Astrocyte (in vitro differentiated cells and primary cell): ENCODE measurements around the gene RHOB.

ENCODE experiments used
- EZH2 ChIP-seq: IDR thresholded peaks from 2 replicates; pipeline ENCODE4 v1.6.1; 2012; ENCODE audit warnings: mild to moderate bottlenecking, low read length, inconsistent platforms; ENCODE audit not compliant: insufficient read depth
- TF ChIP-seq, protein P1 (sequence below): IDR thresholded peaks from 2 replicates; pipeline ENCODE4 v1.5.1; 2011; ENCODE audit warnings: low read depth, mild to moderate bottlenecking, inconsistent platforms, low read length, moderate library complexity; ENCODE audit not compliant: insufficient read depth

DNA sequence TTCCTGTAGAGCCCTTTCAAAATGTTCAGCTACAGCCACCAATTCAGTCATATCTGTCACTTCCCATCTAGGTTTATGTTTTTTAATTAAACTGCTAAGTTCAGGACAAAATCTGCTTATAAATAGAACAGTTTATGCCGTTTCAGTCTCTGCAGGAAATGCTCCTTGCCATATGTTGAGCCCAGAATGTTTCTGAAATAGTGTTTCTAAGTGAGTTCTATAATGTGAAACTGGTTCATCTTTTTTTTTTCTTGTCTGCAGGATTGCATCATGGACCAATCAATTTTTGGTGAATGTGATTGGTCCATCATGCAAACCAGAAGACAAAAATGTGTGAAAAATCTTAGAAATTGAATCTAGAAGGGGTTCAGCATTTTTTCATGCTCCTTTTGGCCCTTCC is 30.2 kb upstream of the RHOB start:
- TF ChIP-seq, protein P1, sequence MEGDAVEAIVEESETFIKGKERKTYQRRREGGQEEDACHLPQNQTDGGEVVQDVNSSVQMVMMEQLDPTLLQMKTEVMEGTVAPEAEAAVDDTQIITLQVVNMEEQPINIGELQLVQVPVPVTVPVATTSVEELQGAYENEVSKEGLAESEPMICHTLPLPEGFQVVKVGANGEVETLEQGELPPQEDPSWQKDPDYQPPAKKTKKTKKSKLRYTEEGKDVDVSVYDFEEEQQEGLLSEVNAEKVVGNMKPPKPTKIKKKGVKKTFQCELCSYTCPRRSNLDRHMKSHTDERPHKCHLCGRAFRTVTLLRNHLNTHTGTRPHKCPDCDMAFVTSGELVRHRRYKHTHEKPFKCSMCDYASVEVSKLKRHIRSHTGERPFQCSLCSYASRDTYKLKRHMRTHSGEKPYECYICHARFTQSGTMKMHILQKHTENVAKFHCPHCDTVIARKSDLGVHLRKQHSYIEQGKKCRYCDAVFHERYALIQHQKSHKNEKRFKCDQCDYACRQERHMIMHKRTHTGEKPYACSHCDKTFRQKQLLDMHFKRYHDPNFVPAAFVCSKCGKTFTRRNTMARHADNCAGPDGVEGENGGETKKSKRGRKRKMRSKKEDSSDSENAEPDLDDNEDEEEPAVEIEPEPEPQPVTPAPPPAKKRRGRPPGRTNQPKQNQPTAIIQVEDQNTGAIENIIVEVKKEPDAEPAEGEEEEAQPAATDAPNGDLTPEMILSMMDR, result no peak
- no peak for TF ChIP-seq EZH2
